GM12878 (cell line): Measurements from ENCODE around the gene CACNA1A. TPM values are rescaled to one million over a fixed set of nuclear protein-coding genes. Genes with fewer than 3 reads are reported as not detected.

Experiments
- ATAC-seq: fragments of 200-7000 bp; cut with Tn5 transposase; 3 replicates; pipeline ENCODE4 v1.9.1; 2020; ENCODE audit warnings: mild to moderate bottlenecking, moderate library complexity
- BruUV-seq: library from RNA; stranded (reverse); fragments of 400-500 nt; replicated peaks from 2 replicates; lab custom pipeline; 2021; lab: Mats Ljungman, UMichigan
- CTCF ChIA-PET: fragments of 300-600 bp; sonication (Branson Sonifier 250); formaldehyde crosslinking; extraction: SDS; loops from one replicate; lab custom pipeline; 2021; ENCODE audit warnings: inconsistent platforms; lab: Yijun Ruan, JAX
- POLR2A ChIA-PET: fragments of 350-600 bp; formaldehyde crosslinking; extraction: SDS; loops from one replicate; lab custom pipeline; 2021; ENCODE audit warnings: inconsistent platforms; lab: Charles Lee
- RAD21 ChIA-PET: fragments of 300-600 bp; sonication (Branson Sonifier 250); formaldehyde crosslinking; loops from one replicate; lab custom pipeline; 2023; ENCODE audit warnings: antibody characterized with exemption; ENCODE audit not compliant: unreplicated experiment; lab: Charles Lee
- SMC1A ChIA-PET: fragments of 300-600 bp; sonication (Branson Sonifier 250); formaldehyde crosslinking; loops from one replicate; lab custom pipeline; 2023; ENCODE audit not compliant: unreplicated experiment, uncharacterized antibody; lab: Charles Lee
- DNase-seq: peaks from one replicate; pipeline ENCODE4 v3.0.0-alpha.2; 2011; ENCODE audit warnings: low read depth, low spot score
- FAIRE-seq: peaks from 3 replicates; lab custom pipeline; 2011; peaks lifted over from hg19 to GRCh38; lab: Jason Lieb, UNC
- H2AFZ ChIP-seq: 2 replicates; pipeline ENCODE4 v1.6.0; 2011; ENCODE audit warnings: low read depth, low read length, control low read depth; ENCODE audit not compliant: control insufficient read depth
- H3K27ac ChIP-seq: 2 replicates; pipeline ENCODE4 v1.5.1; 2011; ENCODE audit warnings: control low read depth; ENCODE audit not compliant: control insufficient read depth, insufficient read depth
- H3K27me3 ChIP-seq, 2 experiments: replicated peaks in 1 of 2; 2 replicates each; pipeline versions ENCODE4 v1.6.0 to v1.6.1; 2011; ENCODE audit warnings: low read length in 1 of 2; ENCODE audit not compliant: control insufficient read depth in 2 of 2, insufficient read depth in 2 of 2
- H3K36me3 ChIP-seq, 2 experiments: 2 replicates each; pipeline ENCODE4 v1.5.1; 2011; ENCODE audit warnings: low read length in 1 of 2; ENCODE audit not compliant: control insufficient read depth in 2 of 2, insufficient read depth in 2 of 2
- H3K4me1 ChIP-seq: 2 replicates; pipeline ENCODE4 v1.6.1; 2011; ENCODE audit warnings: mild to moderate bottlenecking, low read length, moderate library complexity, mixed read lengths; ENCODE audit not compliant: control insufficient read depth, insufficient read depth
- H3K4me2 ChIP-seq: 2 replicates; pipeline ENCODE4 v1.6.0; 2011; ENCODE audit warnings: control low read depth; ENCODE audit not compliant: control insufficient read depth, insufficient read depth
- H3K4me3 ChIP-seq: fragments of 200-600 bp; sonication (generic); 2 replicates; pipeline ENCODE4 v1.5.1; 2016
- H3K79me2 ChIP-seq: 2 replicates; pipeline ENCODE4 v1.6.0; 2011; ENCODE audit warnings: low read length; ENCODE audit not compliant: control insufficient read depth, insufficient read depth
- H3K9ac ChIP-seq: 2 replicates; pipeline ENCODE4 v1.8.0; 2011; ENCODE audit warnings: low read length, control low read depth, mixed read lengths; ENCODE audit not compliant: control insufficient read depth, insufficient read depth
- H3K9me3 ChIP-seq: replicated peaks from 3 replicates; pipeline ENCODE4 v1.5.1; 2011; ENCODE audit warnings: mild to moderate bottlenecking, low read length; ENCODE audit not compliant: control insufficient read depth, insufficient read depth
- H4K20me1 ChIP-seq: 2 replicates; pipeline ENCODE4 v1.6.0; 2011; ENCODE audit not compliant: control insufficient read depth, insufficient read depth
- CHD1 ChIP-seq: IDR thresholded peaks from 2 replicates; pipeline ENCODE4 v1.6.1; 2012; ENCODE audit warnings: low read depth, low read length, improper control_type of control experiment
- CHD2 ChIP-seq: IDR thresholded peaks from 2 replicates; pipeline ENCODE4 v1.6.1; 2011; ENCODE audit warnings: low read depth, low read length, improper control_type of control experiment, borderline replicate concordance
- HDGF ChIP-seq: fragments of 450-650 bp; IDR thresholded peaks from 2 replicates; pipeline ENCODE4 v1.6.1; 2016; ENCODE audit warnings: antibody characterized with exemption
- KDM1A ChIP-seq: fragments of 200-600 bp; sonication (generic); IDR thresholded peaks from 2 replicates; pipeline ENCODE4 v1.6.1; 2016; ENCODE audit warnings: borderline replicate concordance
- NFIC ChIP-seq: IDR thresholded peaks from 2 replicates; pipeline ENCODE4 v1.6.1; 2012; ENCODE audit warnings: low read depth, mild to moderate bottlenecking, inconsistent platforms, low read length, moderate library complexity
- NFYB ChIP-seq: IDR thresholded peaks from 2 replicates; pipeline ENCODE4 v1.6.1; 2011; ENCODE audit warnings: low read depth, mild to moderate bottlenecking, low read length, improper control_type of control experiment, moderate library complexity; ENCODE audit not compliant: insufficient read depth
- STAT3 ChIP-seq: IDR thresholded peaks from 2 replicates; pipeline ENCODE4 v1.6.1; 2011; ENCODE audit warnings: low read depth, low read length, improper control_type of control experiment
- WGBS: methylation state at CpG from one replicate; pipeline ENCODE4 v1.1.6; 2016; ENCODE audit warnings: low lambda C conversion rate; ENCODE audit not compliant: insufficient replicate concordance, insufficient coverage; ENCODE audit errors: missing lambda C conversion rate; 5-methylcytosine and 5-hydroxymethylcytosine counted together
- in situ Hi-C: fragments of 300-500 bp; cut with MboI; formaldehyde crosslinking; loops from 9 replicates; pipeline ENCODE4 v1.14.3; 2018; ENCODE audit warnings: mixed read lengths
- intact Hi-C: fragments of 100-400 bp; cut with micrococcal nuclease; formaldehyde crosslinking; loops from one replicate; pipeline ENCODE4 v1.14.2; 2022; ENCODE audit not compliant: unreplicated experiment
- polyA plus RNA-seq, 11 experiments: library from polyadenylated mRNA; depleted of rRNA in 4 of 11; unstranded in 6 of 11; stranded (reverse) in 5 of 11; fragments of >200 nt; fragmentation: Nextera tagmentation in 4 of 11; fragmentation: Illumina TruSeq in 1 of 11; extraction: Ambion mirVana in 4 of 11; extraction: Trizol in 1 of 11; gene quantifications; 1 replicate in 1 of 11; 2 replicates in 10 of 11; pipeline versions ENCODE4 v1.2.1 to v1.2.3, GENCODE V29; 2011 to 2016; ENCODE audit warnings: inconsistent platforms in 2 of 11, missing spikeins in 2 of 11, low read depth in 1 of 11
- total RNA-seq, 4 experiments: library from RNA; depleted of rRNA in 3 of 4; stranded (reverse); fragments of >200 nt in 3 of 4; fragmentation: Illumina TruSeq in 1 of 4; extraction: Trizol in 1 of 4; gene quantifications; 2 replicates each; pipeline versions ENCODE4 v1.2.1 to v1.2.3, GENCODE V29; 2013 to 2021
- TF ChIP-seq, protein P1 (sequence below), 3 experiments: IDR thresholded peaks in 2 of 3; conservative IDR thresholded peaks in 1 of 3; 2 replicates each; pipeline ENCODE4 v1.5.1; 2011; ENCODE audit warnings: low read depth in 3 of 3, low read length in 3 of 3, mild to moderate bottlenecking in 3 of 3, control low read depth in 2 of 3, moderate library complexity in 2 of 3, inconsistent platforms in 1 of 3, mixed read lengths in 1 of 3; ENCODE audit not compliant: control insufficient read depth in 2 of 3, insufficient read depth in 1 of 3; ENCODE audit errors: extremely low read depth in 1 of 3
- TF ChIP-seq, protein P2 (sequence below): fragments of 450-650 bp; IDR thresholded peaks from 2 replicates; pipeline ENCODE4 v1.6.1; 2017; ENCODE audit warnings: low read depth, mild to moderate bottlenecking, moderate library complexity

CACNA1A gene
- total and polyA plus RNA-seq, 10 of the 15 experiments (the other 5 are each of a cell fraction or from before 2014, with no cell fraction given) = 1.1 to 4.4 (median 2.5) TPM

DNA sequence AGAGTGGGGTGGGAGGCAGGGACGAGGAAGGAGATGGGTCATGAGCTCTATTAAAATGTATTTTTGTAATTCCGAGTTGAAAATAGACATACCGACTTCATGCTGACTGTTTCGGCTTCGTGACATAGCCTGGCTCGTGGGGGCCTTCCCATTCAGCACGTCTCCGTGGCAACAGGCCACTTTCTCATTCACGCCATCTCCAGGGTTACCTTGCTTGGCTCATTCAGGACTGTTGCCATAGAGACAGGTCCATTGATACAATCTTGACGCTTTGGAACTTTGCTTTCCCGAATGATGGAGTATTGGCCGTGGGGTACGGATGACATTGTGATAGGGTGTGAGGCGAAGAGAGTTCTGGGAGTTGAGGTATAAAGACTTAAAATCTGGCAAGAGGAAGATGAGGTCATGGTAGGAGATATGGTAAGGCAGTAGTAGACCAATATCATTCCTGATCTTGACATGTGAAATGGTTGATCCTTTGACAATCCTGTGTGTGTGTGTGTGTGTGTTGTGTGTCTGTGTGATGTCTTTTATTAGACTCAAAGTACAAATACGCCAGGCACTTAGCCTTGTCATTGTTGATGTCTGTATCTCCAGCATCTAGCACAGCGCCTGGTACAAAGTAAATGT, 97.3 kb downstream of the CACNA1A start:
- peaks cover 2% of the 10 kb centered on the region for H3K4me1 ChIP-seq
- in situ Hi-C loops = no loop called here
- no peak overlapping the region for H2AFZ ChIP-seq
- no peak overlapping the region for H3K9ac ChIP-seq
- FAIRE-seq (no peak), DNase-seq (no peak)
- no peak overlapping the region for H3K27ac ChIP-seq
- BruUV-seq = no TSS peak
- H3K4me3 ChIP-seq = no peak overlapping the region
- H3K9me3 ChIP-seq = no peaks in the 10 kb centered on the region; the same call in 2 of the 3 replicates
- H3K79me2 ChIP-seq = no peaks in the 10 kb centered on the region
- no peak overlapping the region for H3K4me2 ChIP-seq
- no peaks in the 10 kb centered on the region for H3K36me3 ChIP-seq
- H3K27me3 ChIP-seq = no peaks in the 10 kb centered on the region
- TF ChIP-seq KDM1A = no peak
- TF ChIP-seq STAT3 = no peak
- TF ChIP-seq, all 136 proteins: peak for 0
- no peak for ATAC-seq
- RAD21 ChIA-PET = no interaction called here
- CTCF ChIA-PET = no interaction called here
- intact Hi-C loops = no loop called here
- POLR2A ChIA-PET = no interaction called here
- no peaks in the 10 kb centered on the region for H4K20me1 ChIP-seq
- 19% methylated on average over 16 of the region's 16 CpGs for WGBS
- SMC1A ChIA-PET = no interaction called here

DNA sequence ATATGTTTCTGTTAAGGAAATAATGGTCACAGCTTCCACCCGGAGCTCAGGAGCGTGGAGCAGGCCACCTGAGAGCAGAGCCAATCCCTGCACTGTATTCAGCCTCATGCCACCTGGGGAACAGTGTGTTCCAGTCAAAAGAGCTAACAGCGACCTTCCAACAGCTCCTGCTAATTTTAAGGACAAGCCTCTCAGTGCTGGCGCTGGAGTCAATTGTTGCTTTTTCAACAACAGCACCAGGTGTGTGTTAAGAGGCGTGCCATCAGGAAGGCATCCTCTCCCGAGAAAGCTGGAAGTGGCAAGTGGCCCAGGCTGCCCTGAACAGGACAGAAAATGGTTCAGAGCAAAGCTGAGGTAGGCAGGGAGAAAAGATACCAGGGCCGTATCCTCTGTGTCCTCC, 102.0 kb downstream of the CACNA1A start:
- in situ Hi-C loops = no loop called here
- H4K20me1 ChIP-seq = no peaks in the 10 kb centered on the region
- TF ChIP-seq, protein P1, sequence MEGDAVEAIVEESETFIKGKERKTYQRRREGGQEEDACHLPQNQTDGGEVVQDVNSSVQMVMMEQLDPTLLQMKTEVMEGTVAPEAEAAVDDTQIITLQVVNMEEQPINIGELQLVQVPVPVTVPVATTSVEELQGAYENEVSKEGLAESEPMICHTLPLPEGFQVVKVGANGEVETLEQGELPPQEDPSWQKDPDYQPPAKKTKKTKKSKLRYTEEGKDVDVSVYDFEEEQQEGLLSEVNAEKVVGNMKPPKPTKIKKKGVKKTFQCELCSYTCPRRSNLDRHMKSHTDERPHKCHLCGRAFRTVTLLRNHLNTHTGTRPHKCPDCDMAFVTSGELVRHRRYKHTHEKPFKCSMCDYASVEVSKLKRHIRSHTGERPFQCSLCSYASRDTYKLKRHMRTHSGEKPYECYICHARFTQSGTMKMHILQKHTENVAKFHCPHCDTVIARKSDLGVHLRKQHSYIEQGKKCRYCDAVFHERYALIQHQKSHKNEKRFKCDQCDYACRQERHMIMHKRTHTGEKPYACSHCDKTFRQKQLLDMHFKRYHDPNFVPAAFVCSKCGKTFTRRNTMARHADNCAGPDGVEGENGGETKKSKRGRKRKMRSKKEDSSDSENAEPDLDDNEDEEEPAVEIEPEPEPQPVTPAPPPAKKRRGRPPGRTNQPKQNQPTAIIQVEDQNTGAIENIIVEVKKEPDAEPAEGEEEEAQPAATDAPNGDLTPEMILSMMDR (IDR thresholded peaks at IDR 0.05 in 2 of 3, conservative IDR thresholded peaks at IDR 0.05 in 1 of 3; ENCODE audit: control insufficient read depth in 2 of 3, extremely low read depth in 1 of 3, insufficient read depth in 1 of 3, low read depth in 3 of 3, low read length in 3 of 3) = no peak
- TF ChIP-seq HDGF (no peak), NFYB (no peak), CHD1 (no peak), CHD2 (no peak), NFIC (no peak)
- TF ChIP-seq, protein P2, sequence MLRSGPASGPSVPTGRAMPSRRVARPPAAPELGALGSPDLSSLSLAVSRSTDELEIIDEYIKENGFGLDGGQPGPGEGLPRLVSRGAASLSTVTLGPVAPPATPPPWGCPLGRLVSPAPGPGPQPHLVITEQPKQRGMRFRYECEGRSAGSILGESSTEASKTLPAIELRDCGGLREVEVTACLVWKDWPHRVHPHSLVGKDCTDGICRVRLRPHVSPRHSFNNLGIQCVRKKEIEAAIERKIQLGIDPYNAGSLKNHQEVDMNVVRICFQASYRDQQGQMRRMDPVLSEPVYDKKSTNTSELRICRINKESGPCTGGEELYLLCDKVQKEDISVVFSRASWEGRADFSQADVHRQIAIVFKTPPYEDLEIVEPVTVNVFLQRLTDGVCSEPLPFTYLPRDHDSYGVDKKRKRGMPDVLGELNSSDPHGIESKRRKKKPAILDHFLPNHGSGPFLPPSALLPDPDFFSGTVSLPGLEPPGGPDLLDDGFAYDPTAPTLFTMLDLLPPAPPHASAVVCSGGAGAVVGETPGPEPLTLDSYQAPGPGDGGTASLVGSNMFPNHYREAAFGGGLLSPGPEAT = no peak
- TF ChIP-seq, all 136 proteins: peak for 0
- H3K27me3 ChIP-seq = no peaks in the 10 kb centered on the region
- H3K9me3 ChIP-seq = no peaks in the 10 kb centered on the region; the same call in 2 of the 3 replicates
- ChIA-PET RAD21 (no interaction called here), CTCF (interaction anchor here (1.0 kb wide), 1 partner anchor 47 kb away, joined by 3 read pairs; no protein-coding TSS in a partner anchor), SMC1A (no interaction called here), POLR2A (no interaction called here)
- no peaks in the 10 kb centered on the region for H3K36me3 ChIP-seq
- H3K27ac ChIP-seq = no peak overlapping the region
- BruUV-seq = no TSS peak
- WGBS = 35% methylated on average over 7 of the region's 7 CpGs
- no peak overlapping the region for H2AFZ ChIP-seq
- DNase-seq (no peak), ATAC-seq (no peak), FAIRE-seq (no peak)
- H3K4me2 ChIP-seq = no peak overlapping the region
- H3K79me2 ChIP-seq = no peaks in the 10 kb centered on the region
- H3K4me3 ChIP-seq = no peak overlapping the region
- no peaks in the 10 kb centered on the region for H3K4me1 ChIP-seq
- H3K9ac ChIP-seq = no peak overlapping the region
- intact Hi-C loops = no loop called here
